SHP77 treated with DMSO at 0.1 percent for 48 hours (cell line): ENCODE measurements around the gene CTNNBIP1.
"Not testable (repeated sequence)": the region's sequence is repeated elsewhere in the genome, so short reads cannot be mapped to it uniquely, and the experiment has no call there.

Experiments used
- DNase-seq: peaks from one replicate; lab custom pipeline; 2025; lab: John Stamatoyannopoulos, UW

Gene CTNNBIP1

DNA sequence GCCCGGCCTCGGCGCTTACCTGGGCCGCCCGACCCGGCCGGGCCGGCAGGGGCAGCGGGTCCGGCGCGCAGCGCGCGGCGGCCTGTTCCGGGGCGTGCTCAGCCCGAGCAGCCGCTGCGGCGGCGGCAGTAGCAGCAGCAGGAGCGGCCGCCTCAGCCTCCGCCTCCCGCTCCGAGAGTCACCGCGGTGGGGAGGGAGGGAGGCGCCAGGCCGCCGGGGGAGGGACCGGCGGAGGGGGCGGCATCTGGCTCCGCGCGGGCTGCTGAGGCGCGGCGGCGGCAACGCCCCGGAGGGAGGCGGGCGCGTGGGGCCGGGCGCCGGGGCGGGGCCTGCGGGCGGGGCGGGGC is at the start of gene CTNNBIP1:
Gene CTNNBIP1 (minus strand): TSS at position 194 of the 347 bp plus-strand sequence. CDS start 38,205 bp downstream, outside the sequence.
- DNase-seq, result no peak

DNA sequence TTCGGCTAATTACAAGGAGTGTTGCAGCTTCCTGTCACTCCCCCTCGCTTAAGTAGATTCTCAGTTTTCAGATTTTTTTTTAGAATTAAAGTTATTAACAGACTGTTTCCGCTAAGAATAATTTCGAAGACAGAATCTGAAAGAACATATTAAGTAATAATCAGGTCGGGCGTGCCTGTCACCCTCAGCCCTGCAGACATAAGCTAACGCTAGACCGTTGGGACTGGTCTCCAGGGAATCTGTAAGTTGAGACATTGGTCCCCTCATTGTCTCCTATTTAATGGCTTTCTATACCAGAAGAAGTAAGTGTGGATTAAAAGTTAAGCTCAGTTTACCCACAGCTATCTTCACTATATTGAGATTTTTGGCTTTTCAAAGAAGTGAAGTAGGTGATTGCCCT is 47.7 kb upstream of the CTNNBIP1 start:
- no peak for DNase-seq

DNA sequence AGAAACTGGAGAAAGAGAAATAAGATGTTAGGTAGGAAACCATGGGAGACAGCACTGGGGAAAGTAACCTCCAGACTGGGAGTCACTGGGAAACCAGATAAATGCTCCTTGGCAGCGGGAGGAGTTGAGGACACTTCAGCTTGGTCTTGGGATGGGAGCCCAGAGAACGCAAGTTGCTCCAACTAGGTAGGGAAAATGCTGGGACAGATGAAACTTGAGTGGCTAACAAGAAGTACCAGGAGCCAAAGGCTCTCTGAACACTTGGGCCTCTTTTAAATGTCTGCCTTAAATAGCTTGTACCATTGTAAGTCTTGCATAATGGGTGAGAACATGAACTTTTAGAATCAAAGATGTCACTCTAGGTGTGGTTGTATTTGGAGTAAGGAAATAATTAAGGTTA is 36.2 kb upstream of the CTNNBIP1 start:
- DNase-seq, result no peak

- peak; percentile 69 for DNase-seq
These were observed 33.1 kb upstream of the CTNNBIP1 start, which contains the start of the genes LZIC and NMNAT1 for GRCh38 chr1:9942939-9943788. LZIC (minus strand) TSS chr1:9943391; CDS start chr1:9936619, 6,772 bp downstream. NMNAT1 (plus strand) TSS chr1:9943475; CDS start chr1:9972074, 28,599 bp downstream.

GRCh38 chr1:9942399-9942938 is 32.4 kb upstream of the CTNNBIP1 start:
- DNase-seq, result peak; percentile 3

DNA sequence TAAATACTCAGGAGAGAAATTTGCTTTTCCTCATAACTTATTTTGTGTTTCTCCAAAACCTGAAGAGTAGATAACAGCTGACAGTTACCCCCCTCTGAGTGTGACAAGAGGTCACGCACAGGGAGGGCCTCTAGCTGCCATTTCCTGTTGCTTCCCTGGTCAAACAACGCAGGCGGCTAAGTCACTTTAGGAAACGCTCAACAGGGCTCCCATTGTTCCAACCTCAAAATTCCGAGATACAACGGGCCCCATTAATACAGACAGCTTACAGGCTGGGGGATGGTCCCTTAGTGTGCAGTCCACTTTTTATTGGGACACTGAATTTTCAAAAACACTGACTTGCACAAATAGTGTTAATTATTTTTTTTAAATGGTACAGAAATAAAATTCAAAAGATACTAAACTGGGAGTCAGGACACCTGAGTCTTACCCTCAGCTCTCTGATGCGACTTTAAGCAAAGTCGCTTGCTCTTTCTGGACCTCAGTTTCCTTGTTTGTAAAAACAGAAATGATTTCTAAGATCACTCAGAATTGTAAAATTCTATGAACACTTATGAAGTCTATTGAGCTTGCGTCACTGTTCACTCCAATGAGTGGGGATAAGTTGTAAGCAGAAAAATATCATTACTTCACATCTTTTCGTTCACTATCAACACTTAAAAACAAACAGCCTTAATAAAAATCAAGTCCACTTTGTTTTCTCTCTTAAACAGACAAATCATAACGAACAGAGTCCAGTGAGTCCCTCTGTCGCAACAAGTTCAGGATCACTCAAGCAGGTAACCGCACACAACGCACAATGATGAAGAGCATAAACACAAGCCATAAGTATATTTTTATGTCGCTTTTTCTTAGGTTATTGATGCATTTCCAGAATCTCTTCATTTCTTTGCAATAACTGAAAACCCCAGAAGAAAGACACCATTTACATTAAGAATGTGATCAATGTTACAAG is 19.6 kb upstream of the CTNNBIP1 start:
- DNase-seq, result no peak

- no peak for DNase-seq
These were observed 17.2 kb upstream of the CTNNBIP1 start for GRCh38 chr1:9927259-9927658.

- DNase-seq, result no peak
These were observed 12.3 kb upstream of the CTNNBIP1 start for GRCh38 chr1:9922342-9922741.

- DNase-seq, result no peak
These were observed 10.5 kb upstream of the CTNNBIP1 start for GRCh38 chr1:9920606-9921005.

GRCh38 chr1:9917901-9918300 is 7.8 kb upstream of the CTNNBIP1 start:
- DNase-seq, result no peak

DNA sequence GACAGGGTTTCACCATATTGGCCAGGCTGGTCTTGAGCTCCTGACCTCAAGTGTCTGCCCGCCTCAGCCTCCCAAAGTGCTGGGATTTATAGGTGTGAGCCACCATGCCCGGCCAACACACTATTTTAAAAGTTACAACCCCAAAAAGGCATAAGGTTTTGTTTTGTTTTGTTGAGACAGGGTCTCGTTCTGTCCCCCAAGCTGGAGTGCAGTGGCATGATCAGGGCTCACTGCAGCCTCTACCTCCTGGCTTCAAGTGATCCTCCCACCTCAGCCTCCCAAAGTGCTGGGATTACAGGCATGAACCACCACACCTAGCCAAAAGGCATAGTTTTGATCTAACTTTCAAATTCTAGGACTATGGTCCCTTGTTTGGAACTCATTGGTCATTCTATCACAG is 7.4 kb upstream of the CTNNBIP1 start:
- not testable (repeated sequence) for DNase-seq

- no peak for DNase-seq
These were observed 6.4 kb upstream of the CTNNBIP1 start for GRCh38 chr1:9916452-9916851.

GRCh38 chr1:9914610-9914937 is 4.5 kb upstream of the CTNNBIP1 start:
- no peak for DNase-seq

DNA sequence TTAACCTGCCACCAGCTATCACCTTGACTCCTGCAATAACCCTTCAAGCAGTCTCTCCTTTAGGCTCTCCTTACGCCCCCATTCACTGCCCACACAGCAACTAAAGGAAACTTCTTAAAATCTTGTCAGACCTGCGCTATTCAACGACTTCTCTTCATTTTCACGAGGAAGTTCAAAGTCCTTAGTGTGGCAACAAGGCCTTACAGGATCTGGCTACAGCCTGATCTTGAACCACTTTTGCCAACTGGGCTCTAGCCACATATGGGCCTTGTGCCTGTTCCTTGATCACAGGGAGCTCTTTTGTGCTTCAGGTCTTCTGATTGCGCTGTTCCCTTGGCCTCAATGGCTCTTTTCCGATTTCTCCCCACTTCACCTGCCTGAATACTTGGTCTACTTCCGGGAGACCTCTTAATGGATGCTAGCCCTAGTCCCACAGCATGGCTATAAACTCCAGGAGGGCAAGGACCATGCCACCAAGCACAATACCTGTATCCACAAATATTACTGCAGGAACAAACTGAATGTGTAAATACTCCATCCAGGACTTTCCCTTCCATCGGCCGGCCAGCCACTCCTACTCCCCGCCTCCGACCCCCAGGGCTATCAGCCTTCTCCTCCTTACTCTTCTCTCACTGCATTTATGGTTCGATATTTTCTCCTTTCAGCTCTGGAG is 2.3 kb upstream of the CTNNBIP1 start:
- no peak for DNase-seq

DNA sequence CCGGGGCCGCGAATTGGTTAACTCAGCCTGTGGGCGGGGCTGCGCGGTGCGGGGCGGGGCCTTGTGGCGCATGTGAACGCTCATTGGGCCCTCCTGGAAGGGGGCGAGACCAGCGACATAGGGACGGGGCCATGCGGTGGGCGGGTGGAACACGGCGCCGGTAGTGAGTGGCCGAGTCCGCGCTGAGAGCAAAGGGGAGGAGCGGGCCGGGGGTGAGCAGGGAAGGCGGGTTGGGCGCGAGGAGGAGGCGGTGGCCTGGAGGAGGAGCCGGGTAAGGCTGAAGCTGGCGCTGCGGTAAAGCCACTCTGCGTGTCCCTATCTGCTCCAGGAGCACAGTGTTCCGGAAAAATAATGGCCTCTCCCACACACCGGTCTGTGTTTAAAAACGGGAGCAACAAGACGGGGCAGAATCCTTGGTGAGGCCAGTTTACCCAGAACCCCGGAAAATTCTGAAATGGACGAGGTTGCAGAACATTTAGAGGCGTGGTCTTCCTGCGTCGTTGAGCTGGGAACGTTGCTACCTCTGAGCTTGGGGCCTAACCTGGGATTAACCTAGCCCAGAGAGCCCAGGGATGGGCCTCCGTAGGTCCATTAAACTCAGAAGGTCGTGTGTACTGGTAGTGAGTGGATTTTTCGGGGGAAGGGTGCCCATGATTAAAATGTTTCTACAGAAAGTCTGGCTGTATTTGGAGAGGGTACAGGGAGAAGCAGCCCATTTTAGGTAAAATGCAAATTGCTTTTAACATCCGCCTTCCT is 532 bp upstream of the CTNNBIP1 start:
- peak; percentile 94 for DNase-seq

DNA sequence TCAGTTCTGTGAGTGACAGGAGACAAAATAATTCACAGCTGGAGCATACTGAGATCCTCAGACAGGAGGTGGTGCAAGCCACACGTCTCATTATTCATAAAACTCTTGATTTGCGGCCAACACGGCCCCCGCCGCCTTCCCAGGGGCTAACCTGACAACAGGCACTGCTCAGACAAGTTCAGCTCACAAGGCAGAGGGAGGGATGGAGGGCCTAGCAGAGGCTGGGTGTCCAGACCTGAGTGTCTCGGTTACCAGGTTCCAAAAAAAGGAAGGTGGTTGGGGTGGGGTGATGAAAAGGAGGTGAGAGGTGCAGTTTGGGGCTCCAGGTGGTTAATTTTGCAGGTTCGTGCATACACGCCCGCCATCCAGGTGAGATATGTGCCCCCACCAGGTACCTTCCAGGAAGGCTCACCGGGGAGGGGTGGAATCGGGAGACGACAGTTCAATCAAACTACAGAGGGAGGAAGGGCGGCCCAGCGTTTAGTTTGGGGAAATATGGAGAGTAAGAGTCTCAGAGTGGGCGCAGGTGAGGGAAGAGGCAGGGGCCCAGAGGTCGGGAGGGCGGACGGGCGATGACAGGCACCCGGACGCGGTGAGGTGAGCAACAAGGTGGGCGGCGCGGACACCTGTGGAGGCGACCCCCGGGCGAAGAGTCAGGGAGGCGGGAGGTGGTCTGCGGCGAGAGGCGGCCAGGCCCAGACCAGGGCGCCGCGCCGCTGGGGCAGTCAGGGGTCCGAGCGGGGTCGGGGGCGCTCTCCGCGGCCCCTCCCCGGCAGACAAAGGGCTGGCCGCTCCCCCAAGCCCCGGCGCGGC is 629 bp downstream of the CTNNBIP1 start:
- no peak for DNase-seq

DNA sequence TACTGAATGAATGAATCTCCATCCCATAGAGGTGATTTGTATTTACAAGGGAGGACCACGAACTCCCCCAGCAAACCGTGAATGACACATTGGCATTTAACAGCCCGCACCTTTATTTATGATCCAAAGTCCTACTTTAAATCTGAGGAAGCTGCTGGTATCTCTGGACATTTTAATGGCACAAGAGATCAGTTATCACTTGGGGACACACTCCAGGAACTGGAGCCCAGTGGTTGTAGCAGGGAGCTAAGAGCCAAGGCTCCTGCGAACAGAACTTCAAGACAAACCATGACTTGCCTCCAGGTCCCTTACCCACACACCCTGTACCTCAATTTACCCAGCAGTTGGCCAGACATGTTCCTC is 1.2 kb downstream of the CTNNBIP1 start:
- no peak for DNase-seq

DNA sequence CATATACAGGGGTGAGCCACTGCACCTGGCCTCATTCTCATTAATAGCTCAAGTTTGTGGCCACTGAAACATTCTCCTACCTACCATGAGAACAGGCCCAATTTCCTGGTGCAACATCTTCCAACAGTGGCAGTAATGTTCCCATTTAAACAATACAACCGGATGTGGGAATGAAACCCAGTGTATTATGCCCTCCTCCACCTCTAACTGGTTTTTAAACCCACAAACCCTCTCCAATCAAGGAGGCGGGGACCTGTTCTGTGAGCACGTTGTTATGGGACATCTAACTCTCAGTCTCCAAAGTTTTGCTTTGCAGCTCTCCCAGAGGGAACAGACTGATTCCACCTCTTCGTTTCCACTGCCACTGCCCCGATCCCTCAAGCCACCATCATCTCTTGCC is 2.6 kb downstream of the CTNNBIP1 start:
- no peak for DNase-seq

DNA sequence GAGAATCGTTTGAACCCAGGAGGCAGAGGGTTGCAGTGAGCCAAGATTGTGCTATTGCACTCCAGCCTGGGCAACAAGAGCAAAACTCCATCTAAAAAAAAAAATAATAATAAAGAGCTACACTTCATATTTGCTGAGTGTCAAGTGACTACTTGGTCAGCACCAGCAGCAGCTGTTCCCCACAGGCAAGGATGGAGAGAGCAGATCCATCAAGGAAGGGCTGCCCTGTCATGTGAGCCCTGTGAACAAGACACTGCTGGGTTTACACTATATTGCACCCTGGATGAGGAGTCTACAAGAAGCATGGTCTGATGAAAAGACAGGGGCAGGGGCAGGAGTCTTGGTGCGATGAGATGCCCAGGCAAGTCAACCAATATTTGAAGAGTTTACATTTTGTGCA is 3.6 kb downstream of the CTNNBIP1 start:
- no peak for DNase-seq

- DNase-seq, result no peak
These were observed 5.1 kb downstream of the CTNNBIP1 start for GRCh38 chr1:9905010-9905409.
